ENCODE results near the gene ARHGEF12. TPM values are rescaled to one million over a fixed set of nuclear protein-coding genes. Genes with fewer than 3 reads are reported as not detected.
A peak's percentile ranks its signal among the peaks of the same experiment; 100 is the strongest.

The ARHGEF12 gene
- total and polyA plus RNA-seq, 2 experiments from 2014 or later = 9.0 to 38.9 TPM

GRCh38 chr11:120398132-120398531 lies 61.9 kb downstream of the ARHGEF12 start (continued):
- no peak for TF ChIP-seq CTCF (conservative IDR thresholded peaks at IDR 0.05; ENCODE audit: low read depth in 2 of 2)

GRCh38 chr11:120399307-120399706 lies 63.1 kb downstream of the ARHGEF12 start:
- no peaks in the 10 kb centered on the region for H3K36me3 ChIP-seq (ENCODE audit: insufficient read depth)
- ATAC-seq (peak; percentile 47; the same call in 2 of the 3 replicates), DNase-seq (ENCODE audit: low spot score) (no peak)
- H4K20me1 ChIP-seq (replicated peaks; ENCODE audit: insufficient read depth) = no peaks in the 10 kb centered on the region
- no peak overlapping the region for H3K27ac ChIP-seq (ENCODE audit: low read depth)
- peak overlapping the region; percentile 31; the same call in 1 of the 2 replicates for H3K27ac Mint-ChIP-seq
- H3F3A ChIP-seq (replicated peaks; ENCODE audit: low read depth) = no peaks in the 10 kb centered on the region
- H3K9me2 ChIP-seq (ENCODE audit: insufficient read depth) = no peaks in the 10 kb centered on the region
- peaks cover 8% of the 10 kb centered on the region; the same call in 2 of the 3 replicates for H3K9me3 Mint-ChIP-seq
- H3K4me1 Mint-ChIP-seq = peaks cover 44% of the 10 kb centered on the region
- no peak overlapping the region for H3K4me2 ChIP-seq
- H3K36me3 Mint-ChIP-seq (ENCODE audit: low read depth) = peaks cover 11% of the 10 kb centered on the region; the same call in 2 of the 3 replicates
- no peak overlapping the region for H3K4me3 ChIP-seq
- no peaks in the 10 kb centered on the region for H3K27me3 ChIP-seq (ENCODE audit: insufficient read depth)
- H3K4me1 ChIP-seq (ENCODE audit: insufficient read depth) = peaks cover 46% of the 10 kb centered on the region
- no peaks in the 10 kb centered on the region for H3K27me3 Mint-ChIP-seq (ENCODE audit: insufficient read depth, low read depth, poor library complexity)
- H3K4me3 Mint-ChIP-seq = no peak overlapping the region
- H3K79me2 ChIP-seq (replicated peaks; ENCODE audit: insufficient read depth) = peaks cover 50% of the 10 kb centered on the region
- H2AFZ ChIP-seq = no peak overlapping the region
- TF ChIP-seq POLR2AphosphoS5 (IDR thresholded peaks at IDR 0.05; ENCODE audit: low read depth) = no peak
- no peak for TF ChIP-seq EZH2 (IDR thresholded peaks at IDR 0.05; ENCODE audit: low read depth, unreplicated experiment)
- TF ChIP-seq CREB1 (CRISPR knock-in tag; IDR thresholded peaks at IDR 0.05; ENCODE audit: low read depth) = no peak
- TF ChIP-seq NANOG (IDR thresholded peaks at IDR 0.05; ENCODE audit: borderline replicate concordance) = no peak
- no peak for TF ChIP-seq ZNF462 (CRISPR knock-in tag; IDR thresholded peaks at IDR 0.05)
- no peak for TF ChIP-seq REST (IDR thresholded peaks at IDR 0.05; ENCODE audit: unreplicated experiment)
- no peak for TF ChIP-seq CTCF (conservative IDR thresholded peaks at IDR 0.05; ENCODE audit: low read depth in 2 of 2)
- TF ChIP-seq ETS1 (IDR thresholded peaks at IDR 0.05) = no peak
- TF ChIP-seq EZH2phosphoT487 (IDR thresholded peaks at IDR 0.05; ENCODE audit: unreplicated experiment) = no peak
- TF ChIP-seq ZNF331 (CRISPR knock-in tag; IDR thresholded peaks at IDR 0.05; ENCODE audit: low read depth) = no peak
